ENCODE data around the gene TST. TPM values are rescaled to one million over a fixed set of nuclear protein-coding genes. Genes with fewer than 3 reads are reported as not detected.

The TST gene
- total RNA-seq, 4 donors from 2014 or later = 47.9 to 114 (median 62.5) TPM

GRCh38 chr22:37060801-37061610, 41.8 kb upstream of the TST start:
- TF ChIP-seq CTCF (IDR thresholded peaks at IDR 0.05) (no peak), POLR2A (IDR thresholded peaks at IDR 0.05) (no peak)
- intact Hi-C loops (cut with DNase I; ENCODE audit: low total_unique reads) = no loop called here
- no peak for DNase-seq (ENCODE audit: low spot score in 2 of 2)
- 75 to 82% methylated on average over 28 of the region's 28 CpGs for WGBS, 2 donors
- H3K4me3 ChIP-seq (ENCODE audit: low read depth, poor library complexity, severe bottlenecking) = no peak overlapping the region

GRCh38 chr22:37059876-37060449, 40.7 kb upstream of the TST start:
- 65 to 85% methylated on average over 6 to 9 of the region's 9 CpGs for WGBS, 2 donors
- TF ChIP-seq CTCF (IDR thresholded peaks at IDR 0.05) (no peak), POLR2A (IDR thresholded peaks at IDR 0.05) (no peak)
- intact Hi-C loops (cut with DNase I; ENCODE audit: low total_unique reads) = no loop called here
- DNase-seq (ENCODE audit: low spot score in 2 of 2) = no peak
- no peak overlapping the region for H3K4me3 ChIP-seq (ENCODE audit: low read depth, poor library complexity, severe bottlenecking)

- intact Hi-C loops (cut with DNase I; ENCODE audit: low total_unique reads) = no loop called here
- no peak overlapping the region for H3K4me3 ChIP-seq (ENCODE audit: low read depth, poor library complexity, severe bottlenecking)
- no peak for DNase-seq (ENCODE audit: low spot score in 2 of 2)
- TF ChIP-seq POLR2A (IDR thresholded peaks at IDR 0.05) = no peak
- no peak for TF ChIP-seq CTCF (IDR thresholded peaks at IDR 0.05)
- 89 to 91% methylated on average over 28 of the region's 28 CpGs for WGBS, 2 donors
Measured at GRCh38 chr22:37058917-37059701, 39.9 kb upstream of the TST start.

GRCh38 chr22:37057796-37058510, 38.7 kb upstream of the TST start:
- 92 to 95% methylated on average over 12 of the region's 12 CpGs for WGBS, 2 donors
- intact Hi-C loops (cut with DNase I; ENCODE audit: low total_unique reads) = no loop called here
- H3K4me3 ChIP-seq (ENCODE audit: low read depth, poor library complexity, severe bottlenecking) = no peak overlapping the region
- DNase-seq (ENCODE audit: low spot score in 2 of 2) = no peak
- TF ChIP-seq POLR2A (IDR thresholded peaks at IDR 0.05) = no peak
- no peak for TF ChIP-seq CTCF (IDR thresholded peaks at IDR 0.05)

GRCh38 chr22:37057226-37057625, 38.0 kb upstream of the TST start:
- DNase-seq (ENCODE audit: low spot score in 2 of 2) = no peak
- H3K4me3 ChIP-seq (ENCODE audit: low read depth, poor library complexity, severe bottlenecking) = no peak overlapping the region
- WGBS, 2 donors = 86% methylated on average over 7 to 9 of the region's 9 CpGs
- no peak for TF ChIP-seq CTCF (IDR thresholded peaks at IDR 0.05)
- no peak for TF ChIP-seq POLR2A (IDR thresholded peaks at IDR 0.05)
- intact Hi-C loops (cut with DNase I; ENCODE audit: low total_unique reads) = no loop called here
